NCI-H345 (cell line): ENCODE measurements around the gene ARL15.

Experiments
- DNase-seq: peaks from one replicate; lab custom pipeline; 2025; lab: John Stamatoyannopoulos, UW

ARL15 gene

GRCh38 chr5:54022223-54022622 is 288.1 kb downstream of the ARL15 start:
- no peak for DNase-seq

GRCh38 chr5:54021431-54022164 is 288.8 kb downstream of the ARL15 start:
- DNase-seq: no peak

- no peak for DNase-seq
These were observed 291.9 kb downstream of the ARL15 start for GRCh38 chr5:54018438-54018837.

GRCh38 chr5:54017580-54017979 is 292.8 kb downstream of the ARL15 start:
- no peak for DNase-seq

- DNase-seq: no peak
These were observed 296.7 kb downstream of the ARL15 start for GRCh38 chr5:54013556-54014194.

GRCh38 chr5:54009828-54010227 is 300.5 kb downstream of the ARL15 start:
- DNase-seq: no peak

GRCh38 chr5:54009357-54009756 is 301.0 kb downstream of the ARL15 start:
- DNase-seq: no peak

- DNase-seq: no peak
These were observed 302.3 kb downstream of the ARL15 start for GRCh38 chr5:54007827-54008777.

- no peak for DNase-seq
These were observed 305.7 kb downstream of the ARL15 start for GRCh38 chr5:54004697-54005096.

- DNase-seq: no peak
These were observed 307.6 kb downstream of the ARL15 start for GRCh38 chr5:54002779-54003178.

- DNase-seq: no peak
These were observed 308.2 kb downstream of the ARL15 start for GRCh38 chr5:54001976-54002775.

- no peak for DNase-seq
These were observed 310.4 kb downstream of the ARL15 start for GRCh38 chr5:54000011-54000410.

- DNase-seq: no peak
These were observed 312.4 kb downstream of the ARL15 start for GRCh38 chr5:53997736-53998627.

GRCh38 chr5:53996008-53996407 is 314.4 kb downstream of the ARL15 start:
- DNase-seq: no peak

- DNase-seq: no peak
These were observed 316.2 kb downstream of the ARL15 start for GRCh38 chr5:53994148-53994547.

GRCh38 chr5:53991942-53992341 is 318.4 kb downstream of the ARL15 start:
- DNase-seq: peak; percentile 20

- no peak for DNase-seq
These were observed 323.3 kb downstream of the ARL15 start for GRCh38 chr5:53987101-53987500.

- DNase-seq: no peak
These were observed 324.6 kb downstream of the ARL15 start for GRCh38 chr5:53985796-53986195.

- no peak for DNase-seq
These were observed 325.4 kb downstream of the ARL15 start for GRCh38 chr5:53984971-53985370.

GRCh38 chr5:53983568-53984460 is 326.6 kb downstream of the ARL15 start:
- DNase-seq: no peak
